Astrocyte of the hippocampus (primary cell): ENCODE data around the gene B4GAT1.
"Not testable (repeated sequence)": the region's sequence is repeated elsewhere in the genome, so short reads cannot be mapped to it uniquely, and the experiment has no call there.

ENCODE experiments used
- DNase-seq: peaks from one replicate; pipeline ENCODE4 v3.0.0; 2011; ENCODE audit warnings: low read depth, low spot score

Gene B4GAT1

DNA sequence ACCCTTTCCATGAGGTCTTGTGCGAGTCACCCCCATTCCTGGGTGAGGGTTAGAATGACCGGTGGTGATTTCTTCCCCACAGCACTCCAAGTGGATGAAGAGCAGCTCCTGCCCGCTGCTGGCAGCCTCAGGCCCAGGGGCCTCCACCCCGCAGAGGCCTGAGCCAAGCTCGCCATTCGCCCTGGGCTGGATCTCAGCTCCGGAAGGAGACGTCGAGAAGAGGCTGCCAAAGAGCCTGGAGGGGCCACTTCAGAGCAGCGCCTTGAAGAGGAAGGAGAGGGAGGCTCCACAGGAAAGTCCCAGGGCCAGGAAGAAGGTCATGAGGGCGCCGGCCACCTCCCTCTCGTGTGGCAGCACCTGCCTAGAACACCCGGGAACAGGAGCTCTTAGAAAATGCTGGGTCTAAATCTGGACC, 15.8 kb upstream of the B4GAT1 start:
- no peak for DNase-seq

GRCh38 chr11:66362481-66363147, 15.2 kb upstream of the B4GAT1 start:
- no peak for DNase-seq

DNA sequence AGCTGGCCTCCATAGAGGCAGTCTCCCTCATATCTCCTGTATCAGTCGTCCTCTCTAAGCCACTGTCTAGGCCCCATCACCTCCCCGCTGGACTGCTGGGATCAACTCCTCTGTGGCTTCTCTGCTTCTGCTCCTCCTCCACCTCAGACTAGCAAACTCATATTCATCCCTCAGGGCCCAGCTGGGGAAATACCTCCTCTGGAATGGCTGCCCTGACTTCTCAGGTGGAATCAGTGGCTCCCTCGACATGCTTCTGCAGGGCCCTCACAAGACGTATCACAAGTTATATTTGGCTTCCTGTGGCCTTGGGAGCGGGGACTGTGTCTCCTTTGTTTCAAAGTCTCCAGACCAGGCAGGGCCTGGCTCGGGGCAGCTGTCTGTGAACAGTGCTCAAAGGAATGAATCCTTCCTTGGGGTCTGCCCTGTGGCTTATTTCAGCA, 14.1 kb upstream of the B4GAT1 start:
- no peak for DNase-seq

DNA sequence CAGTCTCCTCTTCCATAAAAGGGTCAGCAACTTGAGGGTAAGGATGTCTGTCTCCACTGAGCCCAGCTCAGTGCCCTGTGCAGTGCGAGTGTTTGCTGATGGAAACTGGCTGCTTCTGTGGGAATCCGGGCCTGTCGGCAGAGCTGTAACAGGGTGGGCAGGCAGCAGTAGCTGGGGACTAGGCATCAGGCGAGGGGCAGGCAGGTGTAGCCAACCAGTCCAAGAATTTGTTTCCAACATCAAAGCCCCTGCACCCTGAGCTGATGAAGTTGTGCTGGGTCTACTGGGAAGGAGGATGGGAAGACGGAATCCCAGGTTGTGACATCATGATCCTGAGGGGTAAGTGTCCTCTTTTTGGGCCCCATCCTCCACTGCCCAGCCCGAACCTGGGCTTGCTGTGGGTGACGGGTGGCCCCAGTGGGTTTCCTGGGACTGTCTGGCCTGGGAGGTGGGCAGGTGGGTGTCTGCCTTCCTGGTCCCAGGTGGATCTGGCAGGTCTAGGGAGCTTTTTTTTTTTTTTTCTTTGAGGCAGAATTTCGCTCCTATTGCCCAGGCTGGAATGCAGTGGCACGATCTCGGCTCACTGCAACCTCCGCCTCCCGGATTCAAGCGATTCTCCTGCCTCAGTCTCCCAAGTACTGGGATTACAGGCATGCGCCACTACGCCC, 13.1 kb upstream of the B4GAT1 start:
- DNase-seq = no peak

- no peak for DNase-seq
Observed at GRCh38 chr11:66359662-66360087, 12.2 kb upstream of the B4GAT1 start.

DNA sequence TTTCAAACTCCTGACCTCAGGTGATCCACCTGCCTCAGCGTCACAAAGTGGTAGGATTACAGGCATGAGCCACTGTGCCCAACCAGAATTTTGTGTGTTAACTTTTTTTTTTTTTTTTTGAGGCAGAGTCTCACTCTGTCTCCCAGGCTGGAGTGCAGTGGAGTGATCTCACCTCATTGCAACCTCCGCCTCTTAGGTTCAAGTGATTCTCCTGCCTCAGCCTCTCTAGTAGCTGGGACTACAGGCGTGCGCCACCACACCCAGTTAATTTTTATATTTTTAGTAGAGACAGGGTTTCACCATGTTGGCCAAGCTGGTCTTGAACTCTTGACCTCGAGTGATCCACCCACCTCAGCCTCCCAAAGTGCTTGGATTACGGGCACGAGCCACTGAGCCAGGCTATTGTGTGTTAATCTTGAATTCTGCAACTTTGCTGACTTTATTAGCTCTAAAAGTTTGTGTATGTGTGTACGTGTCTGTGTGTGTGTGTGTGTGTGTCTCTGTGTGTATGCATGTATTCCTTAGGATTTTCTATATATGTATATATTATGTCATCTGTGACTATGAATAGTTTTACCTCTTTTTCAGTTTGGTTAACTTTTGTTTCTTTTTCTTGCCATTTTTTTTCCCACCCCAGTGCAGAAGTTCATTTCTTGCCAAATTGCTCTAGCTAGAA, 3.3 kb upstream of the B4GAT1 start:
- not testable (repeated sequence) for DNase-seq

GRCh38 chr11:66349084-66349386, 1.6 kb upstream of the B4GAT1 start:
- DNase-seq = no peak

GRCh38 chr11:66346476-66347424, 679 bp downstream of the B4GAT1 start:
- no peak for DNase-seq

DNA sequence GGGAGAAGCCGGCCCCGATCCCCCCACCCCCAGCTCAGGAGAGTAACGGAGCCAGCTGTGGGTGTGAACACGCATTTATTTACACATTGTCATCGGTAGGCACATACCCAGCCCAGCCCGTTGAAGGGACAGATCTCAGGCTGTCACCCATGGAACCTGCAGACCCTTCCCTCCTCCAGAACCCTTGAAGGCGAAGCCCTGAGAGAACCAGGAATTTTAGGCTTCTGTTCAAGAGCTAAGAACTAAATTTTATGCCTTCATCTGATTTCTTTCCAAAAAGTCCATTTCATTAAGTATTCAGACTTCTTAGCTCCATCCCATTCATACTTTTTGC, 2.1 kb downstream of the B4GAT1 start:
- no peak for DNase-seq

DNA sequence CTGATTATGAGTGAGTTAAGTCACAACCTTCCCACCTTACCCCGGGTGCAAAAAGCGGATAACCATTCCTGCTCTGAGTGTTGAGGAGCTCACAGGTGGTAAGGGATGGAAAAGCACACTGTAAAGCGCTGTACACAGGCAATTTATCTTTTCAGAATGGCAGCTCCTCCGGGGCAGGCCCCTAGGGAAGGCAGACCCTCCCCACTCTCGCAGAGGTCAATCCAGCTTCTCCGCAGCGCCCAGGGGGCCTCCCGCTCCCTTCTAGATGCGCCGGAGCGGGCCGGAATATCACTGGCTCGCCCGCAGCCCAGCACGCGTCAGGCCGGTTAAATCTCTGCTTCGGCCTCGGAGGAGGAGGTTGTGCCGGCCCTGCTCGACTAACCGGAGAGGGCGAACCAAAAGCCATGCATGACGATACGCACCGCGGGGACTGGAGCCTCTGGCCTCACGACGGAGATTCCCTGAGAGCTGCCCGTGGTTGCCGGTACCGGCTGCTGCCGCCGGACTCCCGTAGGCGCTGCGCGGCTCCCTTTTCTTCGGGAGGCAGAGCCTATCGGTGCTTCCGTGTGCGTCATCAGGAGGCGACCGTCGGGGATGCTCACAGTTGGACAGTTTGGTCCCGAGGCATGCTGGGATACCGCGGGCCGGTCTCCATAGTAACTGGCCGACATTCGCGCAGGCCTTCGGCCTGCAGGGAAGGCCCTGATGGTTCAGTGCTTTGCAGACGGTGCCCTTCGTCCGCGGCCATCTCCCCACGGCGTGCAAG, 2.7 kb downstream of the B4GAT1 start, which contains the start of gene BRMS1:
Gene BRMS1 (minus strand): TSS at position 555 of the 766 bp plus-strand sequence. CDS start 2,870 bp downstream, outside the sequence.
- DNase-seq = peak; percentile 99

DNA sequence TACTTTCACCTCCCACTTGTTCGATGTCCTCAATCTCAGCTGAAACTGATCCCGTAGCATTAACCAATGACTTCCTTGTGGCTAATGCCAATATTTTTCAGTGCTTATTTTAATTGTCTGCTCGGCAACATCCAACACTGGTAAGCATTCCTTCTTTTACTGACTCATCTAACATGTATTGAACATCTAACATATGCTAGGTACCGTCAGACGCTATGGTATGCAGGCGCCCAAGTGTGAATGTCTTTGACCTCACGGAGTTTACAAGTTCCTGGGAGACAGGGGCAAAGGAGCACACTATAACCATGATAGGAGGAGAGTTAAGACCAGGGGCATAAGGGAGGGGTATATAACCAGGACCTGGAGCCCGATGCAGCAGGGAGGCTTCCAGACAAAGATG, 4.3 kb downstream of the B4GAT1 start:
- DNase-seq = no peak

DNA sequence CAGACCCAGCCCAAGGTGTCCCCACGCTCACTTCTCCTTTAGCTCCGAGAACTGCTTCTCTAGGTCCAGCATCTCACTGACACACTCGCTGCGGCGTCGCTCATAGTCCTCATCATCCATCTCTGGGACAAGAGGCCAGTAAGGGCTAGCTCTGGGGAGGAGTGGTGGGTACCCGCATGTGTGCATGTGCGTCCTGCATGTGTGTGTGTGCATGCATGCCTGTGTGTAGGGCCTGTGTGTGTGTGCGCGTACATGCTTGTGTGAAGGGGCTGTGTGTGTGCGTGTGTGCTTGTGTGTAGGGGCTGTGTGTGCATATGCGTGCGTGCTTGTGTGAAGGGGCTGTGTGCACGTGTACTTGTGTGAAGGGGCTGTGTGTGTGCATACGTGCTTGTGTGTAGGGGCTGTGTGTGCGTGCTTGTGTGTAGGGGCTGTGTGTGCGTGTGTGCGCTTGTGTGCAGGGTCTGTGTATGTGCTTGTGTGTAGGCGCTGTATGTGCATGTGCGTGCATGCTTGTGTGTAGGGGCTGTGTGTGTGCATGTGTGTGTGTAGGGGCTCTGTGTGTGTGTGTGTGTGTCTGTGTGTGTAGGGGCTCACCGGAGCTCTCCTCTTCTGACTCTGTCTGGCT, 5.8 kb downstream of the B4GAT1 start:
- no peak for DNase-seq

GRCh38 chr11:66340596-66341501, 6.6 kb downstream of the B4GAT1 start:
- no peak for DNase-seq

GRCh38 chr11:66339686-66340483, 7.5 kb downstream of the B4GAT1 start:
- DNase-seq = no peak

- DNase-seq = no peak
Observed at GRCh38 chr11:66339162-66339675, 8.2 kb downstream of the B4GAT1 start.

DNA sequence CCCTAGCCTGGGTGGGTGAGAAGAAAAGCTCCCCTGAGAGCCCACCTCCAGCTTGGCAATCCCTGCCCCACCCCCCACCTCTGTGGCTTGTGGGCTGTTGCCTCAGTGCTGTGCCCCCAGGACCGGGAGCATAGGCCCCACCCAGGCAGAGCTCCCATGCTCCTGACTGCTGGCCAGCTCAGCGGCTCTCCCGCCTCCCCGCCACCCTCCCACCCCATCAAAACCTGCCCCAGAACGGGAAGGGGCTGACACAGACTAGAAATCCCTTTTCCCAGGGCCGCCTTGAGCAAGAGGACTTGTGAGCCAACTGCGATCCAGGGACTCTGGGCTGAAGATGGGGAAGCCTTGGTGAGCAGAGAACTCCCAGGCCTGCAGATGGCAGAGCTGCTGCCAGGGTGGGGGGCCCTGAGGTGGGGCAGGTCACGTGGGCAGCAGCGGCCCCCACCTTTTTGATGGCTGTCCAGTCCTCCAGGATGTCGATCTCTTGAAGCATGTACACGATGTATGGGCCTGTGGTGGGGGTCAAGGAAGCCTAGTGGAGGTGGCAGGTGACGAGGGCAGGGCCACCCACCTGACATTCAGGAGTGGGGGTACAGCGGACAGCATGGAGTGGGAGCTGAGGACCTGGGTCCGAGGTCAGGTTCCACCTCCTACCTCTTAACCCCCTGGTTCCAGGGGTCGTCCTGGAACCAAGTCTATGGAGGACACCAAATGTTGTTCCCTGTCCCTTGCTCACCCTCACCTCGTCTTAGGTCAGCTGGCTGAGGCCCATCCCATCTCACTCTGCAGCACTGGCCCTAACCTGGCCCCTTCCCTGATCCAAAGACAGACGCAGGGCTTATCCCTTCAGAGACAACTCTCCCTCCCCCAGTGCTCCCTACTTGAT, 8.9 kb downstream of the B4GAT1 start:
- DNase-seq = no peak

- peak; percentile 48 for DNase-seq
Observed at GRCh38 chr11:66337103-66337899, 10.1 kb downstream of the B4GAT1 start.
